Measurements from ENCODE around the gene LRP8. TPM values are rescaled to one million over a fixed set of nuclear protein-coding genes. Genes with fewer than 3 reads are reported as not detected.

LRP8 gene
- total RNA-seq, 1 experiment from 2014 or later = 69.5 TPM

DNA sequence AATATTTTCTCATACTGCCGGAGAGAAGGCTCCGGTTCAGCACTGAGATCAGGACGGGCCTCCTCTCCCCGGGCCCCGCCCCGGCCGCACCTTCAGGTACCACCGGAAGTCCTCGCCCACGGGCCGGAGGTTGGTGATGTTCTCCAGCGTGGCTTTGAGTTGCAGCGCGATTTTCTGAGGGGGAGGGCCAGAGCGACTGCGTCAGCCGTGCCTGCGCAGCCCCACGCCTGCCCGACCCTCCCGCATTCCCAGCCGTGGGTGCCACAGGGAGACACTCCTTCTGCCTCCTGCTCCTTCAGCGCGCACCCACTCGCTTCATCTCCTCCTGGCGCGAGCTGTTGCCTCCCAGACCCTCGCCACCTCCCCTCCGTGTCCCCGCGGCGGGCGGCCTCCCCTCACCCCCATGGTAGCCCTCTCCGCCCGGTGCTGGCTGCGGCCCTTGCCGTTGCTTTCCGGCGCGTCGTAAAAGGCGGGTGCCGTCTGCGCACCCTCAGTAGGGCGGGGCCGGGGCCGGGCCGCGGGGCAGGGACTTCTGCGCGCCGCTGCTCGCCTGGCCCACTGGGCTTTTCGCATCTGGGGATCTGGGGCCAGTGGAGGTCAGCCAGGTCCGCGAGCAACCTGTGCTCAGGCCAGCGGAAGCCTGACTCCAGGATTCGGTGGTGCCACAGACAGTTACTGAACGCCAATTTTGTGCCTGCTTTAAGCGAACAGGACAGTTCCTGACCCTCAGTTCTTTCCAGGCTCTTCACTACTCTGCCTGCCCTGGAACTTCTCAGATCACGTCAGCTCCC, 107.5 kb downstream of the LRP8 start, which contains the start of gene CZIB (continued):
- TF ChIP-seq, protein P1, sequence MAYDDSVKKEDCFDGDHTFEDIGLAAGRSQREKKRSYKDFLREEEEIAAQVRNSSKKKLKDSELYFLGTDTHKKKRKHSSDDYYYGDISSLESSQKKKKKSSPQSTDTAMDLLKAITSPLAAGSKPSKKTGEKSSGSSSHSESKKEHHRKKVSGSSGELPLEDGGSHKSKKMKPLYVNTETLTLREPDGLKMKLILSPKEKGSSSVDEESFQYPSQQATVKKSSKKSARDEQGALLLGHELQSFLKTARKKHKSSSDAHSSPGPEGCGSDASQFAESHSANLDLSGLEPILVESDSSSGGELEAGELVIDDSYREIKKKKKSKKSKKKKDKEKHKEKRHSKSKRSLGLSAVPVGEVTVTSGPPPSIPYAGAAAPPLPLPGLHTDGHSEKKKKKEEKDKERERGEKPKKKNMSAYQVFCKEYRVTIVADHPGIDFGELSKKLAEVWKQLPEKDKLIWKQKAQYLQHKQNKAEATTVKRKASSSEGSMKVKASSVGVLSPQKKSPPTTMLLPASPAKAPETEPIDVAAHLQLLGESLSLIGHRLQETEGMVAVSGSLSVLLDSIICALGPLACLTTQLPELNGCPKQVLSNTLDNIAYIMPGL (CRISPR knock-in tag; IDR thresholded peaks at IDR 0.05) = peak; percentile 82; the same call in 1 of the 2 replicates
- no peak for TF ChIP-seq HMGA2 (CRISPR knock-in tag; IDR thresholded peaks at IDR 0.05)
- TF ChIP-seq NR1H2 (CRISPR knock-in tag; IDR thresholded peaks at IDR 0.05) = no peak
- no peak for TF ChIP-seq CREB1 (CRISPR knock-in tag; IDR thresholded peaks at IDR 0.05)
- peak; percentile 65; the same call in 1 of the 2 replicates for TF ChIP-seq RELA (CRISPR knock-in tag; IDR thresholded peaks at IDR 0.05; ENCODE audit: borderline replicate concordance)
- TF ChIP-seq IRF2 (CRISPR knock-in tag; IDR thresholded peaks at IDR 0.05; ENCODE audit: borderline replicate concordance, low read depth) = no peak
- TF ChIP-seq CBFB (CRISPR knock-in tag; IDR thresholded peaks at IDR 0.05; ENCODE audit: low read depth) = no peak
- TF ChIP-seq NR2C2 (CRISPR knock-in tag; IDR thresholded peaks at IDR 0.05) = no peak
- no peak for TF ChIP-seq RORB (CRISPR knock-in tag; IDR thresholded peaks at IDR 0.05)
- no peak for TF ChIP-seq TP53 (CRISPR knock-in tag; IDR thresholded peaks at IDR 0.05)
- TF ChIP-seq, protein P2, sequence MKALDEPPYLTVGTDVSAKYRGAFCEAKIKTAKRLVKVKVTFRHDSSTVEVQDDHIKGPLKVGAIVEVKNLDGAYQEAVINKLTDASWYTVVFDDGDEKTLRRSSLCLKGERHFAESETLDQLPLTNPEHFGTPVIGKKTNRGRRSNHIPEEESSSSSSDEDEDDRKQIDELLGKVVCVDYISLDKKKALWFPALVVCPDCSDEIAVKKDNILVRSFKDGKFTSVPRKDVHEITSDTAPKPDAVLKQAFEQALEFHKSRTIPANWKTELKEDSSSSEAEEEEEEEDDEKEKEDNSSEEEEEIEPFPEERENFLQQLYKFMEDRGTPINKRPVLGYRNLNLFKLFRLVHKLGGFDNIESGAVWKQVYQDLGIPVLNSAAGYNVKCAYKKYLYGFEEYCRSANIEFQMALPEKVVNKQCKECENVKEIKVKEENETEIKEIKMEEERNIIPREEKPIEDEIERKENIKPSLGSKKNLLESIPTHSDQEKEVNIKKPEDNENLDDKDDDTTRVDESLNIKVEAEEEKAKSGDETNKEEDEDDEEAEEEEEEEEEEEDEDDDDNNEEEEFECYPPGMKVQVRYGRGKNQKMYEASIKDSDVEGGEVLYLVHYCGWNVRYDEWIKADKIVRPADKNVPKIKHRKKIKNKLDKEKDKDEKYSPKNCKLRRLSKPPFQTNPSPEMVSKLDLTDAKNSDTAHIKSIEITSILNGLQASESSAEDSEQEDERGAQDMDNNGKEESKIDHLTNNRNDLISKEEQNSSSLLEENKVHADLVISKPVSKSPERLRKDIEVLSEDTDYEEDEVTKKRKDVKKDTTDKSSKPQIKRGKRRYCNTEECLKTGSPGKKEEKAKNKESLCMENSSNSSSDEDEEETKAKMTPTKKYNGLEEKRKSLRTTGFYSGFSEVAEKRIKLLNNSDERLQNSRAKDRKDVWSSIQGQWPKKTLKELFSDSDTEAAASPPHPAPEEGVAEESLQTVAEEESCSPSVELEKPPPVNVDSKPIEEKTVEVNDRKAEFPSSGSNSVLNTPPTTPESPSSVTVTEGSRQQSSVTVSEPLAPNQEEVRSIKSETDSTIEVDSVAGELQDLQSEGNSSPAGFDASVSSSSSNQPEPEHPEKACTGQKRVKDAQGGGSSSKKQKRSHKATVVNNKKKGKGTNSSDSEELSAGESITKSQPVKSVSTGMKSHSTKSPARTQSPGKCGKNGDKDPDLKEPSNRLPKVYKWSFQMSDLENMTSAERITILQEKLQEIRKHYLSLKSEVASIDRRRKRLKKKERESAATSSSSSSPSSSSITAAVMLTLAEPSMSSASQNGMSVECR (CRISPR knock-in tag; IDR thresholded peaks at IDR 0.05; ENCODE audit: borderline replicate concordance) = peak; percentile 76; the same call in 1 of the 2 replicates
- TF ChIP-seq NR3C1 (CRISPR knock-in tag; conservative IDR thresholded peaks at IDR 0.05; ENCODE audit: low read depth) = no peak
- TF ChIP-seq ZNF263 (CRISPR knock-in tag; IDR thresholded peaks at IDR 0.05; ENCODE audit: low read depth) = no peak
- TF ChIP-seq SMAD3 (CRISPR knock-in tag; IDR thresholded peaks at IDR 0.05; ENCODE audit: borderline replicate concordance) = 0 out of 2 replicates have a peak, but pooled peaks have one; percentile 51
- TF ChIP-seq GRHL2 (CRISPR knock-in tag; IDR thresholded peaks at IDR 0.05; ENCODE audit: insufficient replicate concordance, severe bottlenecking) = no peak
- TF ChIP-seq, protein P3, sequence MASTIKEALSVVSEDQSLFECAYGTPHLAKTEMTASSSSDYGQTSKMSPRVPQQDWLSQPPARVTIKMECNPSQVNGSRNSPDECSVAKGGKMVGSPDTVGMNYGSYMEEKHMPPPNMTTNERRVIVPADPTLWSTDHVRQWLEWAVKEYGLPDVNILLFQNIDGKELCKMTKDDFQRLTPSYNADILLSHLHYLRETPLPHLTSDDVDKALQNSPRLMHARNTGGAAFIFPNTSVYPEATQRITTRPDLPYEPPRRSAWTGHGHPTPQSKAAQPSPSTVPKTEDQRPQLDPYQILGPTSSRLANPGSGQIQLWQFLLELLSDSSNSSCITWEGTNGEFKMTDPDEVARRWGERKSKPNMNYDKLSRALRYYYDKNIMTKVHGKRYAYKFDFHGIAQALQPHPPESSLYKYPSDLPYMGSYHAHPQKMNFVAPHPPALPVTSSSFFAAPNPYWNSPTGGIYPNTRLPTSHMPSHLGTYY (CRISPR knock-in tag; IDR thresholded peaks at IDR 0.05) = no peak
- no peak for TF ChIP-seq MXD4 (CRISPR knock-in tag; IDR thresholded peaks at IDR 0.05; ENCODE audit: borderline replicate concordance)
- TF ChIP-seq, protein P4, sequence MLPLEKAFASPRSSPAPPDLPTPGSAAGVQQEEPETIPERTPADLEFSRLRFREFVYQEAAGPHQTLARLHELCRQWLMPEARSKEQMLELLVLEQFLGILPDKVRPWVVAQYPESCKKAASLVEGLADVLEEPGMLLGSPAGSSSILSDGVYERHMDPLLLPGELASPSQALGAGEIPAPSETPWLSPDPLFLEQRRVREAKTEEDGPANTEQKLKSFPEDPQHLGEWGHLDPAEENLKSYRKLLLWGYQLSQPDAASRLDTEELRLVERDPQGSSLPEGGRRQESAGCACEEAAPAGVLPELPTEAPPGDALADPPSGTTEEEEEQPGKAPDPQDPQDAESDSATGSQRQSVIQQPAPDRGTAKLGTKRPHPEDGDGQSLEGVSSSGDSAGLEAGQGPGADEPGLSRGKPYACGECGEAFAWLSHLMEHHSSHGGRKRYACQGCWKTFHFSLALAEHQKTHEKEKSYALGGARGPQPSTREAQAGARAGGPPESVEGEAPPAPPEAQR (CRISPR knock-in tag; IDR thresholded peaks at IDR 0.05) = no peak
- no peak for TF ChIP-seq JAZF1 (CRISPR knock-in tag; IDR thresholded peaks at IDR 0.05)
- TF ChIP-seq ELF4 (CRISPR knock-in tag; IDR thresholded peaks at IDR 0.05; ENCODE audit: low read depth) = no peak
- TF ChIP-seq, protein P5, sequence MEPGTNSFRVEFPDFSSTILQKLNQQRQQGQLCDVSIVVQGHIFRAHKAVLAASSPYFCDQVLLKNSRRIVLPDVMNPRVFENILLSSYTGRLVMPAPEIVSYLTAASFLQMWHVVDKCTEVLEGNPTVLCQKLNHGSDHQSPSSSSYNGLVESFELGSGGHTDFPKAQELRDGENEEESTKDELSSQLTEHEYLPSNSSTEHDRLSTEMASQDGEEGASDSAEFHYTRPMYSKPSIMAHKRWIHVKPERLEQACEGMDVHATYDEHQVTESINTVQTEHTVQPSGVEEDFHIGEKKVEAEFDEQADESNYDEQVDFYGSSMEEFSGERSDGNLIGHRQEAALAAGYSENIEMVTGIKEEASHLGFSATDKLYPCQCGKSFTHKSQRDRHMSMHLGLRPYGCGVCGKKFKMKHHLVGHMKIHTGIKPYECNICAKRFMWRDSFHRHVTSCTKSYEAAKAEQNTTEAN (CRISPR knock-in tag; IDR thresholded peaks at IDR 0.05) = peak; percentile 85
- TF ChIP-seq GTF2I (CRISPR knock-in tag; conservative IDR thresholded peaks at IDR 0.05) = no peak
- TF ChIP-seq, protein P6, sequence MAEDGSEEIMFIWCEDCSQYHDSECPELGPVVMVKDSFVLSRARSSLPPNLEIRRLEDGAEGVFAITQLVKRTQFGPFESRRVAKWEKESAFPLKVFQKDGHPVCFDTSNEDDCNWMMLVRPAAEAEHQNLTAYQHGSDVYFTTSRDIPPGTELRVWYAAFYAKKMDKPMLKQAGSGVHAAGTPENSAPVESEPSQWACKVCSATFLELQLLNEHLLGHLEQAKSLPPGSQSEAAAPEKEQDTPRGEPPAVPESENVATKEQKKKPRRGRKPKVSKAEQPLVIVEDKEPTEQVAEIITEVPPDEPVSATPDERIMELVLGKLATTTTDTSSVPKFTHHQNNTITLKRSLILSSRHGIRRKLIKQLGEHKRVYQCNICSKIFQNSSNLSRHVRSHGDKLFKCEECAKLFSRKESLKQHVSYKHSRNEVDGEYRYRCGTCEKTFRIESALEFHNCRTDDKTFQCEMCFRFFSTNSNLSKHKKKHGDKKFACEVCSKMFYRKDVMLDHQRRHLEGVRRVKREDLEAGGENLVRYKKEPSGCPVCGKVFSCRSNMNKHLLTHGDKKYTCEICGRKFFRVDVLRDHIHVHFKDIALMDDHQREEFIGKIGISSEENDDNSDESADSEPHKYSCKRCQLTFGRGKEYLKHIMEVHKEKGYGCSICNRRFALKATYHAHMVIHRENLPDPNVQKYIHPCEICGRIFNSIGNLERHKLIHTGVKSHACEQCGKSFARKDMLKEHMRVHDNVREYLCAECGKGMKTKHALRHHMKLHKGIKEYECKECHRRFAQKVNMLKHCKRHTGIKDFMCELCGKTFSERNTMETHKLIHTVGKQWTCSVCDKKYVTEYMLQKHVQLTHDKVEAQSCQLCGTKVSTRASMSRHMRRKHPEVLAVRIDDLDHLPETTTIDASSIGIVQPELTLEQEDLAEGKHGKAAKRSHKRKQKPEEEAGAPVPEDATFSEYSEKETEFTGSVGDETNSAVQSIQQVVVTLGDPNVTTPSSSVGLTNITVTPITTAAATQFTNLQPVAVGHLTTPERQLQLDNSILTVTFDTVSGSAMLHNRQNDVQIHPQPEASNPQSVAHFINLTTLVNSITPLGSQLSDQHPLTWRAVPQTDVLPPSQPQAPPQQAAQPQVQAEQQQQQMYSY (CRISPR knock-in tag; IDR thresholded peaks at IDR 0.05) = peak; percentile 39; the same call in 1 of the 2 replicates
- TF ChIP-seq, protein P7, sequence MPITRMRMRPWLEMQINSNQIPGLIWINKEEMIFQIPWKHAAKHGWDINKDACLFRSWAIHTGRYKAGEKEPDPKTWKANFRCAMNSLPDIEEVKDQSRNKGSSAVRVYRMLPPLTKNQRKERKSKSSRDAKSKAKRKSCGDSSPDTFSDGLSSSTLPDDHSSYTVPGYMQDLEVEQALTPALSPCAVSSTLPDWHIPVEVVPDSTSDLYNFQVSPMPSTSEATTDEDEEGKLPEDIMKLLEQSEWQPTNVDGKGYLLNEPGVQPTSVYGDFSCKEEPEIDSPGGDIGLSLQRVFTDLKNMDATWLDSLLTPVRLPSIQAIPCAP (CRISPR knock-in tag; IDR thresholded peaks at IDR 0.05) = no peak; the same call in 1 of the 2 replicates
